ENCODE data around the gene VSIG10L.

Gene VSIG10L

GRCh38 chr19:51318687-51319648 lies 23.0 kb downstream of the VSIG10L start:
- no peak for TF ChIP-seq EZH2 (IDR thresholded peaks at IDR 0.05; ENCODE audit: borderline replicate concordance, low read length)
- TF ChIP-seq CTCF (IDR thresholded peaks at IDR 0.05; ENCODE audit: low read length): no peak

GRCh38 chr19:51317968-51318367 lies 24.0 kb downstream of the VSIG10L start:
- H4K20me1 ChIP-seq (ENCODE audit: insufficient read depth, low read length): no peaks in the 10 kb centered on the region
- H3F3A ChIP-seq (ENCODE audit: insufficient read depth, low read length): no peaks in the 10 kb centered on the region
- H3K9me2 ChIP-seq (ENCODE audit: low read depth, low read length): no peaks in the 10 kb centered on the region
- no peak overlapping the region for H3K9ac ChIP-seq (ENCODE audit: low read length)
- no peak overlapping the region for H3K4me2 ChIP-seq (ENCODE audit: low read length)
- H3K9me3 ChIP-seq (ENCODE audit: low read length): no peaks in the 10 kb centered on the region
- no peak overlapping the region for H3K4me3 ChIP-seq (ENCODE audit: low read depth, low read length, poor library complexity, severe bottlenecking)
- no peaks in the 10 kb centered on the region for H3K36me3 ChIP-seq (ENCODE audit: insufficient read depth, low read length)
- no peak for TF ChIP-seq EZH2 (IDR thresholded peaks at IDR 0.05; ENCODE audit: borderline replicate concordance, low read length)
- no peak for TF ChIP-seq CTCF (IDR thresholded peaks at IDR 0.05; ENCODE audit: low read length)
- H3K27ac ChIP-seq (ENCODE audit: low read depth, low read length, poor library complexity, severe bottlenecking): no peak overlapping the region
- H3K79me2 ChIP-seq (ENCODE audit: insufficient read depth, low read length): no peaks in the 10 kb centered on the region
- H2AFZ ChIP-seq (ENCODE audit: low read length): no peak overlapping the region
- no peaks in the 10 kb centered on the region for H3K4me1 ChIP-seq (ENCODE audit: insufficient read depth, low read length, severe bottlenecking)
- peaks cover 7% of the 10 kb centered on the region; the same call in 1 of the 2 replicates for H3K27me3 ChIP-seq (ENCODE audit: insufficient read depth, low read length)

More at GRCh38 chr19:51318687-51319648, 23.0 kb downstream of the VSIG10L start:
- no peaks in the 10 kb centered on the region for H3K9me3 ChIP-seq (ENCODE audit: low read length)
- no peak overlapping the region for H3K9ac ChIP-seq (ENCODE audit: low read length)
- no peak overlapping the region for H3K4me3 ChIP-seq (ENCODE audit: low read depth, low read length, poor library complexity, severe bottlenecking)
- no peaks in the 10 kb centered on the region for H3K79me2 ChIP-seq (ENCODE audit: insufficient read depth, low read length)
- H3K4me2 ChIP-seq (ENCODE audit: low read length): no peak overlapping the region
- no peaks in the 10 kb centered on the region for H3K36me3 ChIP-seq (ENCODE audit: insufficient read depth, low read length)
- no peak overlapping the region for H2AFZ ChIP-seq (ENCODE audit: low read length)
- H3F3A ChIP-seq (ENCODE audit: insufficient read depth, low read length): no peaks in the 10 kb centered on the region
- H3K27me3 ChIP-seq (ENCODE audit: insufficient read depth, low read length): peaks cover 7% of the 10 kb centered on the region; the same call in 1 of the 2 replicates
- H3K27ac ChIP-seq (ENCODE audit: low read depth, low read length, poor library complexity, severe bottlenecking): no peak overlapping the region
- no peaks in the 10 kb centered on the region for H3K4me1 ChIP-seq (ENCODE audit: insufficient read depth, low read length, severe bottlenecking)
- no peaks in the 10 kb centered on the region for H4K20me1 ChIP-seq (ENCODE audit: insufficient read depth, low read length)
- H3K9me2 ChIP-seq (ENCODE audit: low read depth, low read length): no peaks in the 10 kb centered on the region

GRCh38 chr19:51317376-51317775 lies 24.6 kb downstream of the VSIG10L start:
- Histone ChIP-seq H3K9ac (ENCODE audit: low read length) (no peak overlapping the region), H3K36me3 (ENCODE audit: insufficient read depth, low read length) (no peaks in the 10 kb centered on the region), H3K79me2 (ENCODE audit: insufficient read depth, low read length) (no peaks in the 10 kb centered on the region), H4K20me1 (ENCODE audit: insufficient read depth, low read length) (no peaks in the 10 kb centered on the region), H3K27me3 (ENCODE audit: insufficient read depth, low read length) (peaks cover 7% of the 10 kb centered on the region; the same call in 1 of the 2 replicates), H2AFZ (ENCODE audit: low read length) (no peak overlapping the region), H3F3A (ENCODE audit: insufficient read depth, low read length) (no peaks in the 10 kb centered on the region), H3K9me2 (ENCODE audit: low read depth, low read length) (no peaks in the 10 kb centered on the region), H3K4me3 (ENCODE audit: low read depth, low read length, poor library complexity, severe bottlenecking) (no peak overlapping the region), H3K4me1 (ENCODE audit: insufficient read depth, low read length, severe bottlenecking) (no peaks in the 10 kb centered on the region), H3K27ac (ENCODE audit: low read depth, low read length, poor library complexity, severe bottlenecking) (no peak overlapping the region), H3K4me2 (ENCODE audit: low read length) (no peak overlapping the region), H3K9me3 (ENCODE audit: low read length) (no peaks in the 10 kb centered on the region)
- TF ChIP-seq EZH2 (IDR thresholded peaks at IDR 0.05; ENCODE audit: borderline replicate concordance, low read length): no peak
- no peak for TF ChIP-seq CTCF (IDR thresholded peaks at IDR 0.05; ENCODE audit: low read length)

Data from OCI-LY1 (cell line).